ENCODE results near the gene FANCC.

The FANCC gene

GRCh38 chr9:95138474-95138873 lies 179.0 kb downstream of the FANCC start:
- DNase-seq: no peak

GRCh38 chr9:95137587-95138145 lies 179.8 kb downstream of the FANCC start:
- DNase-seq: no peak

DNA sequence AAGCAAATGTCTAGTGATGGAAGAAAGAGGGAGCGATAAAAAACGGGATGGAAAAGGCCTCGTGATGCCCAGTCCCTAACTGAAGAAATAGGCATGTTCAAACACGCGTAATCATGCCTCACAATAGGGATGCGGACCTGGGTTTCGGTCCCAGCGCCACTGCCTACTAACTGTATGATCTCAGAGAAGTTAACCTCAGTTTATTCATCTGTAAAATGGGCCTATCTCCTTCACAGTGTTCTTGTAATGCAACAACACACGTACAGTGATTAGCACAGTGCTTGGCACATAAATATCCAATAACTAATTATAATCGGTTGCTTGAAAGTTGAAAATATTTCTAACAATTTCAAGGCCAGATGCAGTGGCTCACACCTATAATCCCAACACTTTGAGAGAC lies 181.8 kb downstream of the FANCC start:
- no peak for DNase-seq

DNA sequence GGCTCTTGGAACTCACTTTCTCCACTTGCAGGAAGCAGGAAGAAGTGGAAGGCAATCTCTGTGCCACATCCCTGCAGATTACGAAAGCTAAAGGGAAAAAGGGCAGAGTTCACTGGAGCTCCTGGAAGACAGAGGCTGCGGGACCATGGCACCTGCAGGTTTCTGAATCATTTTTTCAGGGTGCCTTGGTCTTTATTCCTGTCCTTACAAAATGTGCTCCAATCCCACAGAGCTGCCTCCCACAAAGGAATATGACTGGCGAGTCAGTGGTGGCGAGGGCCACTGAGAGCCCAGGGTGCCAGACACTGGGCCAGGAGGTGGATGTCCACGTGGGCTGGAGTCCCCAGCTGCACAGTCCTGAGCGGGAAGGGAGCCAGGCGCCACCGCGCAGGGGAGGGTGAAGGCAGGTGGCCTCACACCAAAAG lies 183.0 kb downstream of the FANCC start:
- no peak for DNase-seq

DNA sequence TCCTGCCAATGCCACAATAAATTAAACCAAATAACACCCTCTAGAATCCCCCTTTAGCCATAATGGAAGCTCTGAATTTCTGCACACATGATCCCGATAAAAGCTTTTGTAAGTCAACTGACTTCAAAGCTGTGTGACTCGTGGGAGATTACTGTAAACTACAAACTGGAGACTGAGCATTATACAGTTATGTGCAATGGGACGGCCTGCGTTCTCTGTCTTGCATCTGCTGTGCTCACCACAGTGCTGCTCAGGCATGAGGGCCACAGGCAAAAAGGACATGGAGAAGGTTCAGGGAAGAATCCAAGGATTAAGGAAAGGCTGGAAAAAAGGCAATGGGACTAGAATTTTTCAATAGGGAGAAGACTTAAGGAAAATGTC lies 184.2 kb downstream of the FANCC start:
- DNase-seq: no peak

GRCh38 chr9:95132366-95133324 lies 184.9 kb downstream of the FANCC start:
- DNase-seq: no peak

- peak; percentile 33 to 41 for DNase-seq
Measured at GRCh38 chr9:95131023-95131943, 186.2 kb downstream of the FANCC start.

GRCh38 chr9:95130484-95130883 lies 187.0 kb downstream of the FANCC start:
- no peak for DNase-seq

- DNase-seq: no peak
Measured at GRCh38 chr9:95129476-95130291, 187.8 kb downstream of the FANCC start.

DNA sequence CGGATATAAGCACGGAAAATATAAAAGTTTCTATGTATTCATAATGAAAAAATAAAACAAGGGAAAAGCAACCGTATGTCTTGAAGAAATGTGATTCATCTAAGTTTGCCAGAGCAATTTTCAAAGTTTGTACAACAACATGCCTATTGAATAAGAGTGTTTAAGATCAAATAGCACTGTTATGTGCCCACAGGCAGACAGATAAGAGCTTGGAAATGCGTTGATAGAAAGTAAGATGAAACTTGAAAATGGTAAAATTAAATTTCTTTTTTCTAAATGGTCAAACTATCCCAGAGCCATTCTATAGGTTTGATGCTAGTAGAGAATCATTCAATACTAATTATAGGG lies 189.4 kb downstream of the FANCC start:
- DNase-seq: no peak

GRCh38 chr9:95127249-95128176 lies 190.0 kb downstream of the FANCC start:
- DNase-seq: peak; percentile 72 to 74

- DNase-seq: no peak
Measured at GRCh38 chr9:95126739-95127138, 190.8 kb downstream of the FANCC start.

DNA sequence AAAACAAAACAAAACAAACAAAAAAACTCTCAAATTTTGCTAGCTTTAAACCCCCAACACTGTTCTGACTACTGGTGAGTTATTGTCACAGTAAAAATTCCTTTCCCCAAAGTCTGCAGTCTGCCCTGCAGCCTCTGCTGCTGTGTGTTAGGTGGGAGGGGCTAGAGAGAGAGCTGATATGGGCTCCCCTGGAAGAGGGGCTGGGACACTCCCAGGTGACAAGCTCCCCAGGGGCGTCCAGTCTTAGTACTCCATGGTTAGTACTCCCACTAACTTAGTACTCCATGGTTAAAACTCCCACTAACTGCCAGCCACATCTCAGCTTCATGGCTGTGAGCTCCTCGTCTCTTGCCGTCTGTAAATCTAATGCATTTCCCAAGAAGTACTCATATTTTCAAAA lies 191.9 kb downstream of the FANCC start:
- DNase-seq: no peak

DNA sequence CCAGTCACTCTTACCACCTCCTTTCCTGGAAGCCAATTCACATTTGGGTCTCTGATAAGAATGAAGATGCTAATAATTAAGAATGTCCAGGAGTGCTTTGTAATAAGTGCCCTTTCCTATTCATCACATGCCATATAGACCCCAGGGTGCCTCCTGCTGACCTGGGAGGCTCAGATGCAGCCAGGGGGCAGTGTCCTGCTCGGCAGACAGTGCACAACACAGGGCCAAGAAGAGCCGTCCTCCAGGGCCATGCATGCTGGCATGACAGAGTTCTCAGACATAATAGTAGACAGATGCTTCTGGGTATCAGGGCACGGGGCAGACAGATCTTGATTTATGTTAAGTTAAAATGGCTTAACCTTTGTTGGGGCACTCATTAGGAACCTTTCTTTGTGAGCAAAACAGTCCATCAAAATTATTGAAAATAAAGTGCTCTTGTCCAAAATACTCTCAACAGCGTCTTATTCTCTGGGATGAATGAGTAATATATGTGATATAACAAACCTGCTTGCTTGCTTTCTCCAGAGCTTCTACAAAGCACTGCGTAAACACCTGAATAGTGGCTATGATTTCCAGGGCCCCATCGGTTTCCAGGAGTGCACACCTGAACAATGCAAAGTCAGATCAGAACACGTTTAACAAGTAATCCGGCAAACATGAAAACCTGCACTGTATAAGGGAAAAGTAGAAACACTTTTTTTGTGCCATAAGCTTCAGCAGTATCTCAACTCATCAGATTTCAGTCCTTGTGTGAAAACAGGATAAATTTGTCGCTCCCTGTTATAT lies 192.7 kb downstream of the FANCC start:
- no peak for DNase-seq

GRCh38 chr9:95120781-95121370 lies 196.6 kb downstream of the FANCC start:
- DNase-seq: no peak

DNA sequence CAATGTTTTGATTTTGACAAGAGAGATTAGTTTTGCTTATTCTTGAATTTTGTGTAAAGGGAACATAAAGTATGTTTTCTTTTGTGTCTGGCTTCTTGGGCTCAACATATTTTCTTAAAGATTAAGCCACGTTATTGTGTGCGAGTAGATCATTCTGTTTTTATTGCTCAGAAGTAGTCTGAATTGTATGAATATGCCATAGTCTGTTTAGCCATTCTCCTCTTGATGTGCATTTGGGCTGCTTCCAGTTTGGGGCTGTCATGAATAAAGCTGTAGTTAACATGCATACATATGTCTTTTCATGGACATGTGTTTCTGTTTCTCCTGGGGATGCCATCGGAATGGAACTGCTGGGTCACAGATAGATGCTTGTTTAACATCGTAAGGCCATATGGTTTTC lies 198.9 kb downstream of the FANCC start:
- DNase-seq: no peak

- no peak for DNase-seq
Measured at GRCh38 chr9:95116808-95117204, 200.7 kb downstream of the FANCC start.

GRCh38 chr9:95116002-95116807 lies 201.3 kb downstream of the FANCC start:
- no peak for DNase-seq

GRCh38 chr9:95115104-95115503 lies 202.4 kb downstream of the FANCC start:
- no peak for DNase-seq

All from stimulated activated CD4-positive, alpha-beta T cell treated with anti-CD3 and anti-CD28 coated beads, Interleukin-2, amount 100 ng/mL, for 48 hours (primary cell).